Embryonic facial prominence (tissue), 1 donor: ENCODE results near the gene GNL3.
"Not testable (repeated sequence)": the region's sequence is repeated elsewhere in the genome, so short reads cannot be mapped to it uniquely, and the experiment has no call there.

Experiments
- DNase-seq: peaks from one replicate; pipeline ENCODE4 v3.0.0-alpha.2; 2016; ENCODE audit errors: extremely low spot score

Gene GNL3

DNA sequence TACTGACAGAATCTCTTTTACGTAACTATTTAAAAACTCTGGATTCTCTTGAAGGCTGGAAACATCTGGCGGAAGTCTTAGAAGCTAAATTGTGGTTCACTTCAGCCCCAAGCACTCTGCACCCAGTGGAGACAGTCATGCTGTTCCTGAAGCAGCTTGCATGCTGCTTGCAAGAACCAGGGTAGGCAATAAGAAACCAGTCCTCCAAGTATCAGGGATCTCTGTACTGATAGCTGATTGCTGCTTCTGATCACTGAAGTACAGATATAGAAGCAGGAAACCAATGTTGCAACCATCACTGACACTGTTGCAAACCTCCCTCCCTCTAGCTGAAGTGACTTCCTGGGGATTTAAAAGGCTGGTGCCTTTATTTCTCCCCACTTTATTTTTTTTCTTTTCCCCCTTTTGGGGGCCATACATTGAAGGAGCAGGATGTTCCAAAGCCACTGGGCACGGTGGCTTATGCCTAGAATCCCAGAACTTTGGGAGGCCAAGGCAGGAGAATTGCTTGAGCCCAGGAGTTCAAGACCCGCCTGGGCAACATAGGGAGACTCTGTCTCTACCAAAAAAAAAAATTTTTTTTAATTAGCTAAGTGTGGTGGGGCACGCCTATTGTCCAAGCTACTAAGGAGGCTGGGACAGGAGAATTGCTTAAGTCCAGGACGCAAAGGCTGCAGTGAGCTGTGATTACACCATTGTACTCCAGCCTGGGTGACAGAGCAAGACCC lies 35.3 kb downstream of the GNL3 start:
- no peak for DNase-seq

DNA sequence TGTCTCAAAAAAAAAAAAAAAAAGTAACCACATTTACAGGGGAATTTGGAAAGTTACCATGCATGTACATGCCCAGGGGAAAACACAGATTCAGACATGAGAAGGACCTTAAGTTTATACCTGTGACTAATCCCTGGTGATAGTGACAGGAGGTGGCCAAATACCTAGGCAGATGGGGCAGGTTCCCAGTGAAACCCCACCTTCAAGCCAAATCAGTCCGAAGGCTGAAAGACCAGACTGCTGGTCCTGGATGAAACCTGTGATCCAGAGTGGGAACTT lies 35.8 kb downstream of the GNL3 start:
- DNase-seq = no peak

DNA sequence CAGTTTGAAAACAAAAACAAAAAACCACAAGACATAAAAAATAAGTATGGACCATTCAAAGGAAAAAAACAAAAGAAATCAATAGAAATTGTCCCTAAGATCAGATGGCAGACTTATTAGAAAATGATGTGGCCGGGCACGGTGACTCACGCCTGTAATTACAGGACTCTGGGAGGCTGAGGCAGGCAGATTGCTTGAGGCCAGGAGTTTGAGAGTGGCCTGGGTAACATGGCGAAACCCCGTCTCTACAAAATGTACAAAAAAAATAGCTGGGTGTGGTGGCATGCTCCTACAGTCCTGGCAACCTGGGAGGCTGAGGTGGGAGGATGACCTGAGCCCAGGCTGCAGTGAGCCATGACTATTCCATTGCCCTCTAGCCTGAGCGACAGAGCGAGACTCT lies 36.7 kb downstream of the GNL3 start:
- DNase-seq = no peak

- no peak for DNase-seq
Measured at GRCh38 chr3:52723935-52724334, 38.1 kb downstream of the GNL3 start.

- no peak for DNase-seq
Measured at GRCh38 chr3:52724511-52724910, 38.7 kb downstream of the GNL3 start.

DNA sequence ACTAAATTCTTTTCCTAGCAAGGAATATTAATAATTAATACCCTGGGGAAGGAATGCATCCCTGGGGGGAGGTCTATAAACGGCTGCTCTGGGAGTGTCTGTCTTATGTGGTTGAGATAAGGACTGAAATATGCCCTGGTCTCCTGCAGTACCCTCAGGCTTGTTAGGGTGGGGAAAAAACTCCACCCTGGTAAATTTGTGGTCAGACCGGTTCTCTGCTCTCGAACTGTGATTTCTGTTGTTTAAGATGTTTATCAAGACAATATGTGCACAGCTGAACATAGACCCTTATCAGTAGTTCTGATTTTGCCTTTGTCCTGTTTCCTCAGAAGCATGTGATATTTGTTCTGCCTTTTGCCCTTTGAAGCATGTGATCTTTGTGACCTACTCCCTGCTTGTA lies 42.9 kb downstream of the GNL3 start:
- DNase-seq = not testable (repeated sequence)

GRCh38 chr3:52730681-52731080 lies 44.8 kb downstream of the GNL3 start:
- DNase-seq = no peak

DNA sequence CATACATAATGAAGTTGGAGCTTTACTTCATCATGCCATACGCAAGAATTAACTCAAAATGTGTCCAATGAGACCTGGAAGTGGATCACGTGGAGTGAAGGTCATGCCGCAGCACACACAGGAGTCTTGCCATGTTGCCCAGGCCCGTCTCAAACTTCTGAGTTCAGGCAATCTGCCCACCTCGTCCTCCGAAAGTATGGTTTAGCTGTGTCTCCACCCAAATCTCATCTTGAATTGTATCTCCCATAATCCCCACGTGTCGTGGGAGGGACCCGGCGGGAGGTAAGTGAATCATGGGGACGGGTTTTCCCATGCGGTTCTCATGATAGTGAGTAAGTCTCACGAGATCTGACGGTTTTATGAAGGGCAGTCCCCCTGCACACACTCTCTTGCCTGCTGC lies 45.8 kb downstream of the GNL3 start:
- no peak for DNase-seq

DNA sequence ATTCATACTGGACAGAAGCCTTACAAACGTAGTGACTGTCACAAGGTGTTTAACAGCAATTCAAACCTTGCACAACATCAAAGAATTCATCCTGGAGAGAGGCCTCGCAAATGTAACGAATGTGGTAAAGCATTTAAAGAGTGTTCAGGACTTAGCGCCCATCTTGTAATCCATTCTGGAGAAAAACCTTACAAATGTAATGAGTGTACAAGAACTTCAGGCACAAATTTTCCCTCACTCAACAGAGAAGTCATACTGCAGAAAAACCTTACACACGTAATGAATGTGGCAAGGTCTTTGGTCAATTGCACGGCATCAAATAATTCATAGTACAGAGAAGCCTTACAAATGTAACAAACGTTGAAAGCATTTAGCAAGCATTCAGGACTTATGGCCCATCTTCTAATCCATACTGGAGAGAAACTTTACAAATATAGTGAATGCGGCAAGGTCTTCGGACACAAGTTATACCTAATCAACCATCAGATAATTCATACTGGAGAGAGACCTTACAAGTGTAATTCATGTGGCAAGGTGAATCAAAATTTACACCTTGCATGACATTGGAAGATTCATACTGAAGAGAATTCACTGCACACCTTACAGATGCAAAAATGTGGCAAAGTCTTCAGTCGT lies 47.5 kb downstream of the GNL3 start:
- DNase-seq = no peak

GRCh38 chr3:52739730-52740129 lies 53.9 kb downstream of the GNL3 start:
- DNase-seq = no peak

DNA sequence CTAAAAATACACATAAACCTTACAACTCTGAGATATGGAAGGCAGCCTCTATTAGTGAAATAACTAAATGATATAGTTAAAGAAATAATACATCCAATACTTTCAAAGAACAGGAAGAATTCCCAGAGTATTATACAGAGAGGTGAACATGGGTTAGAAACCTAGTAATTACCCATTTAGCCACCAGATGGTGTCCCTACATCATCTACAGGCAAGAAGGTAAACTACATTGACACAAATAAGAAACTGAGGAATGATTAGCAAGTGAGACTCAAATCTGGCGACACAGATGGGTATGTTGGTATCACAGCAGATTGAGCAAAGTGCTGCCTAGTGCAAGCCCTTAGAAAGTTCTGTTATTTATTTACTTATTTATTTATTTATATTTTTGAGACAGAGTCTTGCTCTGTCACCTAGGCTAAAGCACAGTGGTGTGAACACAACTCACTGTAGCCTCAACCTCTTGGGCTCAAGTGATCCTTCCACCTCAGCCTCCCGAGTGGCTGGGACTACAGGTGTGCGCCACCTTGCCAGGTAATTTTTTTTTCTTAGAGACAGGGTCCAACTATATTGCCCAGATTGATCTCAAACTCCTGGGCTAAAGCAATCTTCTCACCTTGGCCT lies 56.7 kb downstream of the GNL3 start:
- DNase-seq = no peak

DNA sequence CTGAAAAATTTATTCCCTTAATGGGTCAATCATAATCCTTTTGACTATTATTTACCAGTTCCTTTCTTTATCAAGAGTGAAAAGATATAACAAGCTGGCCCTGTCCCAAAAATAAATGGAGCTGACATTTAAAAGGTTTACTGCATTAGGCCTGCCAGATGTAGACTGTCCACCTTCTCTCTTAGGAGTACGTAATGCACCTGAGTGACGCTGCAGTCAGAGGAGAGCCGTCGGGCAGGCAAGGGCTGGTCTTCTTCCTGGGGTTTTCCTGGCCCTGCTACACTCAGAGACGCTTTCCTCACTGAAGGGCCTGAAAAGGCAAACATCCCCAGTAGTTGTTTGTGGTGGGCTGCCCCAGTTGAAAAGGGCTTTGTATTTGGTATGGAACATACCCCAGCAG lies 57.3 kb downstream of the GNL3 start:
- DNase-seq = no peak

DNA sequence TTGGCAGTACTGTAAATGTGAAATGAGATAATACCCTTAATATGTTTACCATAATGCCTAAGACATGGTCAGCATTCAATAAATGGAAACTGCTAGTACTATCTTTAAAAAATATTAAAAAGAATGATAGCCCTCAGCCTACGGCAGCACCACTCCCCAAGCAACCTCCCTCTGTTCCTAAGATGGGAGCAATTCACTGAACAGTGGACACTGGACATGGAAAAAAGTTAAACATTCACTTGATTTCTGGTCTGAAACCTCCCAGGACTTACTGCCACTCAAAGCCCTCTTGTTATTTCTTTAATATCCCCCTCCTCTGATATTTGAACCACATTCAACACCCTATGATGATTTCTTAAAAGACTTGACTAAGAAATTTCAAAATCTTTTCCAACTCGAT lies 57.9 kb downstream of the GNL3 start:
- no peak for DNase-seq
